Astrocyte (in vitro differentiated cells and primary cell): ENCODE results near the gene NAP1L4. TPM values are rescaled to one million over a fixed set of nuclear protein-coding genes. Genes with fewer than 3 reads are reported as not detected.

Source experiments
- DNase-seq: peaks from one replicate; pipeline ENCODE4 v3.0.0-alpha.2; 2010; ENCODE audit warnings: low read depth
- FAIRE-seq: peaks from 2 replicates; lab custom pipeline; 2011; peaks lifted over from hg19 to GRCh38; lab: Jason Lieb, UNC
- H2AFZ ChIP-seq: 2 replicates; pipeline ENCODE4 v1.6.0; 2012; ENCODE audit warnings: low read depth, low read length, inconsistent platforms
- H3K27ac ChIP-seq: 2 replicates; pipeline ENCODE4 v1.5.1; 2011; ENCODE audit warnings: low read depth, low read length, inconsistent platforms
- H3K27me3 ChIP-seq: 2 replicates; pipeline ENCODE4 v1.6.0; 2011; ENCODE audit warnings: low read length, inconsistent platforms; ENCODE audit not compliant: insufficient read depth
- H3K36me3 ChIP-seq: 2 replicates; pipeline ENCODE4 v1.5.1; 2011; ENCODE audit warnings: low read length, inconsistent platforms; ENCODE audit not compliant: insufficient read depth
- H3K4me1 ChIP-seq: 2 replicates; pipeline ENCODE4 v1.5.1; 2011; ENCODE audit warnings: low read length, inconsistent platforms; ENCODE audit not compliant: insufficient read depth
- H3K4me2 ChIP-seq: 2 replicates; pipeline ENCODE4 v1.6.0; 2012; ENCODE audit warnings: low read length, inconsistent platforms
- H3K4me3 ChIP-seq: 2 replicates; pipeline ENCODE4 v1.5.1; 2011; ENCODE audit warnings: low read depth, mild to moderate bottlenecking, low read length, inconsistent platforms; ENCODE audit not compliant: insufficient read depth
- H3K79me2 ChIP-seq: 2 replicates; pipeline ENCODE4 v1.6.0; 2012; ENCODE audit warnings: mild to moderate bottlenecking, low read length, inconsistent platforms; ENCODE audit not compliant: insufficient read depth
- H3K9ac ChIP-seq: 2 replicates; pipeline ENCODE4 v1.6.0; 2012; ENCODE audit warnings: mild to moderate bottlenecking, low read length, inconsistent platforms
- H3K9me3 ChIP-seq: 2 replicates; pipeline ENCODE4 v1.5.1; 2012; ENCODE audit warnings: low read depth, mild to moderate bottlenecking, low read length, inconsistent platforms; ENCODE audit not compliant: insufficient read depth
- H4K20me1 ChIP-seq: 2 replicates; pipeline ENCODE4 v1.6.0; 2012; ENCODE audit warnings: low read length, inconsistent platforms; ENCODE audit not compliant: insufficient read depth
- H3K27ac Mint-ChIP-seq: one replicate; pipeline ENCODE4 v1.8.0; 2021; ENCODE audit warnings: mild to moderate bottlenecking, mixed read lengths; ENCODE audit not compliant: unreplicated experiment
- H3K27me3 Mint-ChIP-seq: one replicate; pipeline ENCODE4 v1.8.0; 2021; ENCODE audit warnings: low read depth, mixed read lengths; ENCODE audit not compliant: unreplicated experiment
- H3K36me3 Mint-ChIP-seq: one replicate; pipeline ENCODE4 v1.8.0; 2021; ENCODE audit warnings: low read depth, mixed read lengths; ENCODE audit not compliant: unreplicated experiment
- H3K4me1 Mint-ChIP-seq: one replicate; pipeline ENCODE4 v1.8.0; 2021; ENCODE audit warnings: low read depth, mixed read lengths; ENCODE audit not compliant: unreplicated experiment
- H3K4me3 Mint-ChIP-seq: one replicate; pipeline ENCODE4 v1.8.0; 2021; ENCODE audit warnings: mild to moderate bottlenecking, moderate library complexity, mixed read lengths; ENCODE audit not compliant: unreplicated experiment
- H3K9me3 Mint-ChIP-seq: one replicate; pipeline ENCODE4 v1.8.0; 2021; ENCODE audit warnings: mild to moderate bottlenecking, mixed read lengths; ENCODE audit not compliant: unreplicated experiment
- EZH2 ChIP-seq: IDR thresholded peaks from 2 replicates; pipeline ENCODE4 v1.6.1; 2012; ENCODE audit warnings: mild to moderate bottlenecking, low read length, inconsistent platforms; ENCODE audit not compliant: insufficient read depth
- total RNA-seq: library from RNA; stranded (reverse); gene quantifications from 2 replicates; pipeline ENCODE4 v1.2.1, GENCODE V29; 2021
- TF ChIP-seq, protein P1 (sequence below): IDR thresholded peaks from 2 replicates; pipeline ENCODE4 v1.5.1; 2011; ENCODE audit warnings: low read depth, mild to moderate bottlenecking, inconsistent platforms, low read length, moderate library complexity; ENCODE audit not compliant: insufficient read depth

NAP1L4 gene
- total RNA-seq, 1 donor from 2014 or later: 153 TPM

DNA sequence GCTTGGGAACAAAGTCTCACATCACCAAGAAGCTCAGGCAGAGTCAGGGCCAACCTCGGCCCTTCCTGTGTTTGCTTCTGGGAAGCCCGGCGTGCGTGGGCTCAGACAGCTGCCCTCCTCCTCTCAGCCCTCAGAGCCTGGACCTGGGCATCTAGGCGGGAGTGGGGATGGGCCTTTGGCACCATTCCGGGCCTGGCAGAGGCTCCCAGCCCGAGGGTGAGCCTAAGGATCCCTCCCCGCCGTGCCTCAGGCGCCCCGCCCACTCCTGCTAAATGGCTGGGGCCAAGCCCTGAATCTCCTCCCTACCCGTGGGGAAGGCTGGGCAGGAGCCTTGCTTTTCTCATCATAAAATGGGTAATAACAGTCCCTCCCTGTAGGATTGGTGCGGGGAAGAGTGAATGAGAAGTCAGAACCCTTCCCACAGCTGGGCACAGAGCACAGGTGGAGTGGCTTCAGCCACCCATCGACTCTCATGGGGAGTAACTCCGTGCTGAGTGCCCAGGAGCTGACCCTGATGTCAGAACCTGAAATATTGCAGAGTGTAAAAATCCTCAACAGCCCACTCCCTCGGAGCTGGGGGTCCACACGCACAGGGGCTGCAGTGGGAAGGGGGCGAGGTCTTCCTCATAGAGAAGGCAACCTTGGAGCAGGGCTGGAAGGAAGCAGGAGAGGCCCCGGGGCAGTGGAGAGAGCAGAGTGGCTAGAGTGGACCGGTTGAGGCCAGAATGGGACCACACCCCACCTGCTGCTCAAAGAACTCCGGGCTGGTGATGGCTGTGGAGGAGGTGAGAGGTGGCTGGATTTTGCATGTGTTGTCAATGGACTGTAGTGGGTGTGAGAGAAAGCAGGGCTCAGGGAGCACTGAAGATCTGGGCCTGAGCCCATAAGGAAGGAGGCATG, 87.7 kb downstream of the NAP1L4 start:
- TF ChIP-seq, protein P1, sequence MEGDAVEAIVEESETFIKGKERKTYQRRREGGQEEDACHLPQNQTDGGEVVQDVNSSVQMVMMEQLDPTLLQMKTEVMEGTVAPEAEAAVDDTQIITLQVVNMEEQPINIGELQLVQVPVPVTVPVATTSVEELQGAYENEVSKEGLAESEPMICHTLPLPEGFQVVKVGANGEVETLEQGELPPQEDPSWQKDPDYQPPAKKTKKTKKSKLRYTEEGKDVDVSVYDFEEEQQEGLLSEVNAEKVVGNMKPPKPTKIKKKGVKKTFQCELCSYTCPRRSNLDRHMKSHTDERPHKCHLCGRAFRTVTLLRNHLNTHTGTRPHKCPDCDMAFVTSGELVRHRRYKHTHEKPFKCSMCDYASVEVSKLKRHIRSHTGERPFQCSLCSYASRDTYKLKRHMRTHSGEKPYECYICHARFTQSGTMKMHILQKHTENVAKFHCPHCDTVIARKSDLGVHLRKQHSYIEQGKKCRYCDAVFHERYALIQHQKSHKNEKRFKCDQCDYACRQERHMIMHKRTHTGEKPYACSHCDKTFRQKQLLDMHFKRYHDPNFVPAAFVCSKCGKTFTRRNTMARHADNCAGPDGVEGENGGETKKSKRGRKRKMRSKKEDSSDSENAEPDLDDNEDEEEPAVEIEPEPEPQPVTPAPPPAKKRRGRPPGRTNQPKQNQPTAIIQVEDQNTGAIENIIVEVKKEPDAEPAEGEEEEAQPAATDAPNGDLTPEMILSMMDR: no peak
- TF ChIP-seq EZH2: no peak

GRCh38 chr11:2903672-2904011, 88.5 kb downstream of the NAP1L4 start:
- peaks cover 10% of the 10 kb centered on the region for H3K4me1 Mint-ChIP-seq

More for the DNA sequence above, 87.7 kb downstream of the NAP1L4 start:
- Mint-ChIP-seq H3K27me3 (no peaks in the 10 kb centered on the region), H3K4me1 (peaks cover 7% of the 10 kb centered on the region), H3K9me3 (peaks cover 5% of the 10 kb centered on the region), H3K36me3 (peaks cover 16% of the 10 kb centered on the region), H3K4me3 (no peak overlapping the region), H3K27ac (peak overlapping the region; percentile 34)
- Histone ChIP-seq H2AFZ (no peak overlapping the region), H3K4me1 (peaks cover 19% of the 10 kb centered on the region), H3K9ac (no peak overlapping the region), H3K4me3 (no peak overlapping the region), H4K20me1 (no peaks in the 10 kb centered on the region), H3K9me3 (no peaks in the 10 kb centered on the region), H3K4me2 (no peak overlapping the region), H3K36me3 (no peaks in the 10 kb centered on the region), H3K27ac (no peak overlapping the region), H3K79me2 (no peaks in the 10 kb centered on the region), H3K27me3 (peaks cover 3% of the 10 kb centered on the region)
- DNase-seq (no peak), FAIRE-seq (no peak)

More at GRCh38 chr11:2903672-2904011, 88.5 kb downstream of the NAP1L4 start:
- H3K36me3 ChIP-seq: no peaks in the 10 kb centered on the region
- no peak overlapping the region for H3K9ac ChIP-seq
- no peak overlapping the region for H2AFZ ChIP-seq
- Mint-ChIP-seq H3K27ac (no peak overlapping the region), H3K27me3 (no peaks in the 10 kb centered on the region), H3K36me3 (peaks cover 16% of the 10 kb centered on the region), H3K4me3 (peak overlapping the region; percentile 72), H3K9me3 (peaks cover 5% of the 10 kb centered on the region)
- no peak overlapping the region for H3K4me3 ChIP-seq
- no peaks in the 10 kb centered on the region for H4K20me1 ChIP-seq
- H3K4me1 ChIP-seq: peaks cover 26% of the 10 kb centered on the region
- no peak overlapping the region for H3K27ac ChIP-seq
- FAIRE-seq (no peak), DNase-seq (no peak)
- no peaks in the 10 kb centered on the region for H3K9me3 ChIP-seq
- H3K27me3 ChIP-seq: peaks cover 1% of the 10 kb centered on the region
- TF ChIP-seq, protein P1: no peak
- H3K4me2 ChIP-seq: no peak overlapping the region
- no peaks in the 10 kb centered on the region for H3K79me2 ChIP-seq
